Measurements from ENCODE around the gene SEPTIN11.

Gene SEPTIN11

DNA sequence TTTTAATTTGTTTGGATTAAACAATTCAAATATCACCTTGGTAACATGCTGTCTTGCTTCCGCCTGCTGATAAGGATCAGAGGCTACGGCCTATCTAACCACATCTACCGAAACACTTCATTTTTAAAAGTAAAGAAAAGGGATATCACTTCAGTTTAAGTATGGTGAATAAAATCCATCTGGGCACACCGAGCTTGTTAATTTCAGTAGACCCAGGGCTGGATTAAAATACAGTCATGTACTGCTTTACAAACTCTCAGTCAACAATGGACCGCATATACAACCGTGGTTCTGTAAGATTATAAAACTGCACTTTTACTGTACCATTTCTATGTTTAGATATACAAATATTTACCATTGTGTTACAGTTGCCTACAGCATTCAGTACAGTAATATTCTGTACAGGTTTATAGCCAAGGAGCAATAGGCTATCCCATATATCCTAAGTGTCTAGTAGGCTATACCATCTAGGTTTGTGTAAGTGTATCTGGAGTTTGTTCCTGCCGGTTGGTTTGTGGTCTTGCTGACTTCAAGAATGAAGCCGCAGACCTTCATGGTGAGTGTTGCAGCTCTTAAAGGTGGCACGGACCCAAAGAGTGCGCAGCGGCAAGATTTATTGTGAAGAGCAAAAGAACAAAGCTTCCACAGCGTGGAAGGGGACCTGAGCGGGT lies 40.0 kb downstream of the SEPTIN11 start:
- no peaks in the 10 kb centered on the region for H3K4me1 ChIP-seq (ENCODE audit: control insufficient read depth in 1 of 2, insufficient read depth in 1 of 2, low read depth in 1 of 2, low read length in 1 of 2)
- no peak overlapping the region for H3K4me3 ChIP-seq (ENCODE audit: low read depth in 1 of 2, low read length in 1 of 2)
- H3K27ac ChIP-seq = no peak overlapping the region

DNA sequence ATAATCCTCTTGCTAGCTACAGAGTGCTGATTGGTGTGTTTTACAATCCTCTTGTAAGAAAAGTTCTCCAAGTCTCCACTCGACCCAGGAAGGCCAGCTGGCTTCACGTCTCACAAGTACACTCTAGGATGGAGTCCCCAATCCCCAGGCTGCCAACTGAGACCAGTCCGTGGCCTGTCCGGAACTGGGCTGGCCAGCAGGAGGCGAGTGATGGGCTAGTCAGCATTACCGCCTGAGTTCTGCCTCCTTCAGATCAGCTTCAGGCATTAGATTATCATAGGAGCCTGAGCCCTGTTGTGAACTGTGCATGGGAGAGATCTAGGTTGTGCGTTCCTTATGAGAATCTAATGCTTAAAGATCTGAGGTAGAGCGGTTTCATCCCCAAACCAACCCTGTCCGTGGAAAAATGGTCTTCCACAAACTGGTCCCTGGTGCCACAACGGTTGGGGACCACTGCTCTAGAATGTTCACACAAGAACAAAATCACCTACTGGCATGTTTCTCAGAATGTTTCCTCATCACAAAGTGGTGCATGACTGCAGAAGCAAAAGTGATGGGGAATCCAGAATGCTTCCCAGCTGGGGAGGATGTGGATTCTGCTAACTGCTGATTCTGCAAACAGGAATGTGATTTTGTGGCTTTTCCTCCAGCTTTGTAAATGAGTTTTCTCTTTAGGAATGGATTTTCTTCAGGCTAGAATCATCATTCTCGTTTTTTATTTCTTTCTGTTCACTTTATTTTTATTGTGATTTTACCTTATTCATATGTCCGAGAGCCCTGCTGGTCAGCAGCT lies 40.9 kb downstream of the SEPTIN11 start:
- H3K4me1 ChIP-seq (ENCODE audit: control insufficient read depth in 1 of 2, insufficient read depth in 1 of 2, low read depth in 1 of 2, low read length in 1 of 2) = no peaks in the 10 kb centered on the region
- TF ChIP-seq, protein P1, sequence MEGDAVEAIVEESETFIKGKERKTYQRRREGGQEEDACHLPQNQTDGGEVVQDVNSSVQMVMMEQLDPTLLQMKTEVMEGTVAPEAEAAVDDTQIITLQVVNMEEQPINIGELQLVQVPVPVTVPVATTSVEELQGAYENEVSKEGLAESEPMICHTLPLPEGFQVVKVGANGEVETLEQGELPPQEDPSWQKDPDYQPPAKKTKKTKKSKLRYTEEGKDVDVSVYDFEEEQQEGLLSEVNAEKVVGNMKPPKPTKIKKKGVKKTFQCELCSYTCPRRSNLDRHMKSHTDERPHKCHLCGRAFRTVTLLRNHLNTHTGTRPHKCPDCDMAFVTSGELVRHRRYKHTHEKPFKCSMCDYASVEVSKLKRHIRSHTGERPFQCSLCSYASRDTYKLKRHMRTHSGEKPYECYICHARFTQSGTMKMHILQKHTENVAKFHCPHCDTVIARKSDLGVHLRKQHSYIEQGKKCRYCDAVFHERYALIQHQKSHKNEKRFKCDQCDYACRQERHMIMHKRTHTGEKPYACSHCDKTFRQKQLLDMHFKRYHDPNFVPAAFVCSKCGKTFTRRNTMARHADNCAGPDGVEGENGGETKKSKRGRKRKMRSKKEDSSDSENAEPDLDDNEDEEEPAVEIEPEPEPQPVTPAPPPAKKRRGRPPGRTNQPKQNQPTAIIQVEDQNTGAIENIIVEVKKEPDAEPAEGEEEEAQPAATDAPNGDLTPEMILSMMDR (IDR thresholded peaks at IDR 0.05) = no peak
- no peak overlapping the region for H3K4me3 ChIP-seq (ENCODE audit: low read depth in 1 of 2, low read length in 1 of 2)
- no peaks in the 10 kb centered on the region for H3K36me3 ChIP-seq
- H3K9me3 ChIP-seq = no peaks in the 10 kb centered on the region
- peaks cover 17% of the 10 kb centered on the region for H3K27me3 ChIP-seq
- no peak overlapping the region for H3K27ac ChIP-seq

More for the DNA sequence above, 40.0 kb downstream of the SEPTIN11 start:
- peaks cover 17% of the 10 kb centered on the region for H3K27me3 ChIP-seq
- no peaks in the 10 kb centered on the region for H3K9me3 ChIP-seq
- TF ChIP-seq, protein P1 (IDR thresholded peaks at IDR 0.05) = no peak
- no peaks in the 10 kb centered on the region for H3K36me3 ChIP-seq

DNA sequence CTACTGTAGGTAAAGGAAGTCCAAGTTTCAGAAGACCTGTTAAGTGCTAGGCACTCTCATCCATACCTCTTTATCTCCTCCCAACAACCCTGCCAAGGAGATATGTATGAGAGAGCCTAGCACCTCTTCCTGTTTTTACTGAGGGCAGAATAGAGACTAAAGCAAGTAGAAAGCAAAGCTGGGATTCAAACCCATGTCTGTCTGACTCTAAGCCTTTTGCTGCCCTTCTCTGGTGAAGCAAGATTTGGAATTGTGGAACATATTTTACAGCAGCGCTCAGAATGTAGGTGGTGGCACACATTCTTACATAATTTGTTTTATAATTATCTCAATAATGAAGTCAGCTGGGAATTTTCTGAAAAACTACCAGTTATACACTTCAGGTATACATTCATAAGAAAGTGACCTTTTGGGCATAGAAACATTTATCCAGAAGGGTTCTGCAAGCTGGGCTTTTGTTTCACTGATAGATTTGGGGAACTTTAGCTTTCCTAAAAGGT lies 41.7 kb downstream of the SEPTIN11 start:
- TF ChIP-seq, protein P1 (IDR thresholded peaks at IDR 0.05) = no peak
- no peak overlapping the region for H3K4me3 ChIP-seq (ENCODE audit: low read depth in 1 of 2, low read length in 1 of 2)

DNA sequence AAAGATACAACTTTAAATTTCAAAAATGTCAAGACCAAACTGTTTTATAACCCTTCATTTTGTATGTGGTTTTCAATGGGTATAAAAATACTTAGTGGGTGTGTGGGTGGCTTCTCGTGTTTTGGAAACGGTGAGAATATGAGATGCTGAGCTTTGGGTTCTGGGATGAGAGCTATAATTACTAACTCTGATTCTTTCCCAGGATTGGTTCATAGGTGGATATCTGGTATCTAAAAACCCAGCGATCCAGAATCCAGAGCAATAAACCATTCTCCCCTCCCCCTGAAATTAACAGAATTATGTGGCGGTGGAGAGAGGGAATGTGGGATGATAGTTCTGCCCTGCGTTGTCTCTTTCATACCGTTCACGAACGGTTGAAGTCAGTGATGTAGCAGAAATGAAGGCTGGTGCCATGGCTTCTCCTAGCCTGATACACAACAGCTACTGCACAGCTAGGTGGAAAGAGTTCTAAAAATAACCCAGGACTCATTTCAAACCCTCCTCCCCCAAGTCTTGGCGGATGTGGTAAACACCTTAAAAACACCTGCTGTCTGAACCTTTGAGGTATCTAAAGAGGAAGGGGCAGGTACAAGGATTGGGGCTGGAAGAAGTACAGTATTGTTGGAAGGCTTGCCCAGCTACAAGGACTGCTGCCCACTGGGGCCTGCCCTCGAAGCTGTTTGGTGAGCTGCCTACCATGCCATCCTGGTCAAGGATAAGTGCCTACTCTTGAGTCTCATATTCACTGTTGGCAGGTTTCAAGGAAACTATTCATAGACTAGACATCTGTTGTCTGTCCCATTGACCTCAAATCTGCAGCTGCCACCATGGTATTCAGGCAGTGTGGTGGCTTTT lies 44.5 kb downstream of the SEPTIN11 start:
- no peak overlapping the region for H3K27ac ChIP-seq
- TF ChIP-seq, protein P1 (IDR thresholded peaks at IDR 0.05) = no peak
- no peaks in the 10 kb centered on the region for H3K4me1 ChIP-seq (ENCODE audit: control insufficient read depth in 1 of 2, insufficient read depth in 1 of 2, low read depth in 1 of 2, low read length in 1 of 2)
- peaks cover 14% of the 10 kb centered on the region for H3K27me3 ChIP-seq
- no peaks in the 10 kb centered on the region for H3K36me3 ChIP-seq
- no peaks in the 10 kb centered on the region for H3K9me3 ChIP-seq
- no peak overlapping the region for H3K4me3 ChIP-seq (ENCODE audit: low read depth in 1 of 2, low read length in 1 of 2)

More for the DNA sequence above, 41.7 kb downstream of the SEPTIN11 start:
- H3K4me1 ChIP-seq (ENCODE audit: control insufficient read depth in 1 of 2, insufficient read depth in 1 of 2, low read depth in 1 of 2, low read length in 1 of 2) = no peaks in the 10 kb centered on the region
- no peaks in the 10 kb centered on the region for H3K36me3 ChIP-seq
- no peak overlapping the region for H3K27ac ChIP-seq
- no peaks in the 10 kb centered on the region for H3K9me3 ChIP-seq
- H3K27me3 ChIP-seq = peaks cover 17% of the 10 kb centered on the region

DNA sequence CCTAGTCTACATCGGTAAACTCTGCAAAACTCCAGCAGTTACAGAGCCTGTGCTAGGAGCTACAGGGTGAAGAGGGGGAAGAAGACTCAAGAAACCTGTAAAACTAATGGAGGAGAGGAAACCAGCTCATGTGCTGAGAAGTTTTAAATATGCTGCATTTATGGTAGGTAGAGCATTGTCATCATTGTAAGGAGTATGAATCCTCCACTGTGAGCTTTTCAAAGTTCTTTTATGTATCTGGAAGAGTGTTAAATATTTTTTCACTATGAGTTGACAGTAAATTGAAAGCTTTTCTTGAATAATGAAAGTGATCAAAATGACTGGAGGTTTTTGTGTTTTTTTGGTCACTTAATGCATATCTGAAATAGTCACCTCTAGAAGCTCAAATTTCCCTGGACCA lies 46.2 kb downstream of the SEPTIN11 start:
- no peaks in the 10 kb centered on the region for H3K9me3 ChIP-seq
- TF ChIP-seq, protein P1 (IDR thresholded peaks at IDR 0.05) = no peak
- H3K27me3 ChIP-seq = no peaks in the 10 kb centered on the region
- no peaks in the 10 kb centered on the region for H3K4me1 ChIP-seq (ENCODE audit: control insufficient read depth in 1 of 2, insufficient read depth in 1 of 2, low read depth in 1 of 2, low read length in 1 of 2)
- no peak overlapping the region for H3K27ac ChIP-seq
- H3K4me3 ChIP-seq (ENCODE audit: low read depth in 1 of 2, low read length in 1 of 2) = no peak overlapping the region
- H3K36me3 ChIP-seq = no peaks in the 10 kb centered on the region
